SK-N-SH treated with all-trans-retinoic acid at 6 μM for 48 hours (cell line): ENCODE data around the gene GRK1.

Source experiments
- BACH2 ChIP-seq: fragments of 250-450 bp; sonication (Bioruptor Pico); IDR thresholded peaks from 2 replicates; pipeline ENCODE4 v1.9.0; 2021; ENCODE audit warnings: mild to moderate bottlenecking, borderline replicate concordance
- CREB5 ChIP-seq: fragments of 250-450 bp; sonication (Bioruptor Pico); IDR thresholded peaks from 2 replicates; pipeline ENCODE4 v1.5.1; 2020; ENCODE audit warnings: low read depth, mild to moderate bottlenecking, moderate library complexity
- ESRRG ChIP-seq: fragments of 250-450 bp; sonication (Bioruptor Pico); IDR thresholded peaks from 2 replicates; pipeline ENCODE4 v1.6.1; 2021; ENCODE audit warnings: mild to moderate bottlenecking
- GLIS3 ChIP-seq: fragments of 250-450 bp; sonication (Bioruptor Pico); IDR thresholded peaks from 2 replicates; pipeline ENCODE4 v1.5.0; 2020; ENCODE audit warnings: mild to moderate bottlenecking, moderate library complexity
- PATZ1 ChIP-seq: fragments of 250-450 bp; sonication (Bioruptor Pico); IDR thresholded peaks from 2 replicates; pipeline ENCODE4 v1.8.0; 2020; ENCODE audit warnings: mild to moderate bottlenecking, moderate library complexity, borderline replicate concordance
- RARB ChIP-seq: fragments of 250-450 bp; sonication (Bioruptor Pico); IDR thresholded peaks from 2 replicates; pipeline ENCODE4 v1.8.0; 2021; ENCODE audit warnings: mild to moderate bottlenecking, moderate library complexity
- SNAI2 ChIP-seq: fragments of 250-450 bp; sonication (Bioruptor Pico); IDR thresholded peaks from 2 replicates; pipeline ENCODE4 v1.5.0; 2020; ENCODE audit warnings: mild to moderate bottlenecking, moderate library complexity
- TCF4 ChIP-seq: fragments of 250-450 bp; sonication (Bioruptor Pico); IDR thresholded peaks from 2 replicates; pipeline ENCODE4 v1.8.0; 2021; ENCODE audit warnings: mild to moderate bottlenecking, moderate library complexity, borderline replicate concordance
- TSHZ2 ChIP-seq: fragments of 250-450 bp; sonication (Bioruptor Pico); IDR thresholded peaks from 2 replicates; pipeline ENCODE4 v1.5.0; 2020; ENCODE audit warnings: mild to moderate bottlenecking, moderate library complexity
- ZFP3 ChIP-seq: fragments of 250-450 bp; sonication (Bioruptor Pico); IDR thresholded peaks from 2 replicates; pipeline ENCODE4 v1.5.0; 2020; ENCODE audit warnings: mild to moderate bottlenecking, moderate library complexity
- ZFP30 ChIP-seq: fragments of 450-650 bp; formaldehyde crosslinking; IDR thresholded peaks from 2 replicates; pipeline ENCODE4 v1.5.0; 2022; ENCODE audit warnings: mild to moderate bottlenecking, moderate library complexity
- ZNF70 ChIP-seq: fragments of 450-650 bp; formaldehyde crosslinking; IDR thresholded peaks from 2 replicates; pipeline ENCODE4 v1.5.0; 2020; ENCODE audit warnings: mild to moderate bottlenecking, moderate library complexity

- TF ChIP-seq GLIS3 = no peak
- no peak for TF ChIP-seq ZFP30
- no peak for TF ChIP-seq SNAI2 (CRISPR knock-in tag)
- no peak for TF ChIP-seq RARB (CRISPR knock-in tag)
- no peak for TF ChIP-seq ZFP3
- no peak for TF ChIP-seq TSHZ2 (CRISPR knock-in tag)
- no peak for TF ChIP-seq PATZ1
- TF ChIP-seq TCF4 (CRISPR knock-in tag) = no peak
- no peak for TF ChIP-seq BACH2
- TF ChIP-seq ESRRG = no peak
- TF ChIP-seq ZNF70 (CRISPR knock-in tag) = no peak
- TF ChIP-seq CREB5 (CRISPR knock-in tag) = no peak
Measured at GRCh38 chr13:113754242-113754641, 87.2 kb downstream of the GRK1 start.
